ENCODE measurements around the gene ST7.

The ST7 gene

GRCh38 chr7:117067340-117067739 lies 114.0 kb downstream of the ST7 start:
- DNase-seq (ENCODE audit: low read depth) = no peak

DNA sequence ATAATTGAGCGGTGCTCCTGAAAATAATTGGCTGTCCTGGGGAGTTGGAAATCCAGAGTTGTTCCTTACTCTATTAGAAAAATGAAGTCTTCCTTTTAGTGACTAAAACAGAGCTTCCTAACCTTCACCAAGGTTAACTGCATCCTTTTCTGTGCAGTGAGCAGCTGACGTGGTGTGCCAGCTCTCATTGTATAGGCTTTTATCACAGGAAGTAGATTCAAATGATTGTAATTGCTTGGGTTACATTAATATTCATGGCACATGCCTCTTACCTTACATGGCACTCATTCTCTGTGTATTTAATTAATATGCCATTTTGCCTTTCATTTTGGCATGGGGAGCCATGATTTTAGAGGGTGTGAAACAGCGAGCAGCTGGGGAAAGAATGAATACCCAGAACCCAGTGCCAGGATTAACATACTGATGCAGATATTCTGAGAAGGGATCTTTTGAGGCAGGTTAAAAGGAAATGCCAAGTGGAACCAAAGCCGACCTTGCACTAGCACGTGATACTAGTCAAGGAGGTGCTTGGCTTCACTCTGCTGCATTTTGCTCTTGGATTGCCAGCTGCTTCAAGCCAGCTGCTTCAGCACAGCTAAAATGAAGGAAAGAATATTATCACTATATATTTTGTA lies 115.3 kb downstream of the ST7 start:
- DNase-seq (ENCODE audit: low read depth) = no peak

DNA sequence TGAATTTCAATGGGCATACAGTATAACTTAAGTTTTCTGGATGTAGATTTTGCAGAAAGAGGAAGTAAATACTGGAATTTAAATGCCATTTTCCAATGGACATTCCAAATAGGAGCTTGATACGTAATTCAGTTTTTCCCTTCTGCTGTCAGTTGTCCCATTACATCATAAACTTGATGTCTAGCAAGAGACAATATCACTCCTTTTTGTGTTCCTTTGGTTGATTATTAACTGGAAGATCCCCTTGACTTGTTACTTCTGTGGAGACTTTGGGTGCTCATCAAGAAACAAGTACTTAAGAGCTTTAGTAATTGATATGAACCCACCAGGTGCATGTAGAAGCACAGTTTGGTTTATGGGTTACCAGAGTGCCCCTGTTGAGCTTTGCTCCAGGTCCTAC lies 116.1 kb downstream of the ST7 start:
- DNase-seq (ENCODE audit: low read depth) = no peak

DNA sequence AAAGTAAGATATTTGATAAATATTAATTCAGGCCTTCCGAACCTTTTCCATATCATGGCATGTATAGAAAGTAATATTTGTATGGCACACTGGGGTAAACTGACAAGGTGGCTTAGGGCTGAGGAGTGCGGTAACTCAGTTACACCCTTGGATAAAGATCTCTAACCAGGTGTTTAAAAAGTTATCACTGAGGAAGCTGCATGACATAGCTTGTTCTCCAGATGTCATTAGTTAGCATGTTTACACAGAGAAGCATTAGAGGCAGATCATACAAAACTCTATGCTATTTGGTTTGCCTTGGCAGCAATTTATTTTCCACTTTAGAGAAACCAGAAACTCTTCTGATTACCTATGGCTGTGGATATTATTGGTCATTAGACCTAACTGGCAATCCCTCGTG lies 118.2 kb downstream of the ST7 start:
- DNase-seq (ENCODE audit: low read depth) = no peak

GRCh38 chr7:117072620-117073118 lies 119.4 kb downstream of the ST7 start:
- peak; percentile 18 for DNase-seq (ENCODE audit: low read depth)

GRCh38 chr7:117074378-117074777 lies 121.1 kb downstream of the ST7 start:
- DNase-seq (ENCODE audit: low read depth) = no peak

- no peak for DNase-seq (ENCODE audit: low read depth)
Measured at GRCh38 chr7:117075934-117076333, 122.6 kb downstream of the ST7 start.

DNA sequence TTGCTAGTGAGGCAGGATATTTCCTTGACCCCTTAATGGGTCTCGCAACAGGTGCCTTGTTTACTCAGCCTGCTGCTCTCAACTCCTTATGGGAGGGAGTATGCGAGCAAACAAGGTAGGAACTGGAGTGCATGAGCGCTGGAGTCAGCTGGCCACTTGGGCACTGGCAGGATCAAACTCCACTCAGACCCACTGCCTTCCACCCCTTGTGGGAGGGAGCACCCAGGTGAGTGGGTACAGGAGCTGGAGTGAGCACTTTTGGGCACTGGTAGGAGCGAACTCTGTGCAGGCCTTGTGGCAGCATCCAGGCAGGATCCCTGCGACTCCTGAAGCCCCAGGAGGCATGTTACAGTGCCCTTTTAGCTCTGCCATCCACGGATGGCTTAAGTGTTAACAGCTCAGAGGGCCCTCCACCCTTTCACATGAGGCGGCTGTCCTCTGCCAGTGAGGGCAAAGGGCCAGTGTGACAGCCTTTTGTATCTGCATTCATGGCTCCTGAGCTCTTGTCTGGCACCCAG lies 123.2 kb downstream of the ST7 start:
- no peak for DNase-seq (ENCODE audit: low read depth)

DNA sequence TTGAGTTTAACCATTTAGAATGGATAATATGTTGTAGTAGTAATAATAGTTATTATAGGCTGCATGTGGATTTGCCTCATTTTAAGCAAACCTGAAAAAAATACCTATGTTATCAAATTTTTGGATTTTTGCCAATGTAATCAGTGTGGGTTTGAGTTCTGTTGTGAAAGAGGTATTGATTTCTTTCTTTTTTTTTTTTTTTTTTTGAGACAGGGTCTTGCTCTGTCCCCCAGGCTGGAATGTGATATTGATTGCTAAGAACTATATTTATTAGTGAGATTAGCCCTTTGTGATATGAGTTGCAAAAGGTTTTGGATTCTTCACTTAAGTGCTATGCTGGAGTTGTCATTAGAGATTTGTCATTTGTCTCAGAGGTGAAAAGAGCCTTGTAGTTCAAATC lies 124.4 kb downstream of the ST7 start:
- no peak for DNase-seq (ENCODE audit: low read depth)

GRCh38 chr7:117082647-117083046 lies 129.3 kb downstream of the ST7 start:
- DNase-seq (ENCODE audit: low read depth) = no peak

GRCh38 chr7:117083648-117084047 lies 130.3 kb downstream of the ST7 start:
- DNase-seq (ENCODE audit: low read depth) = no peak

DNA sequence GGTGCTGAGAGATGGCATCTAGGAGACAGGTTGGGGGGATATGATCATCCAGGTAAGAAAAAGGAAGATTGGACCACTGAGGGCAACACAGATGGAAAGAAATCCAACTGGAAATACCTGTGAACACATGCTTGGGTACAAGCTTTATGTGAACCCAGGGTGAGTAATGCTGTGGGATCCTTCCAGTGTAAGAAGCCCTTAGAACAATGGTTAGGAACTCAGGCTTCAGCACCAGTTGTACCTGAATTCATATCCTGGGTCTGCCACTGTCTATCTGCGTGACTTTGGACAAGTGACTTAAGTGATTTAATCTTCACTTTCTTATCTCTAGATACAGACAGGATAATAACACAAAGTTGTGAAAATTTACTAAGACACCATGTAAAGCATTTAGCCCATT lies 131.0 kb downstream of the ST7 start:
- DNase-seq (ENCODE audit: low read depth) = no peak

GRCh38 chr7:117085275-117085674 lies 132.0 kb downstream of the ST7 start:
- no peak for DNase-seq (ENCODE audit: low read depth)

DNA sequence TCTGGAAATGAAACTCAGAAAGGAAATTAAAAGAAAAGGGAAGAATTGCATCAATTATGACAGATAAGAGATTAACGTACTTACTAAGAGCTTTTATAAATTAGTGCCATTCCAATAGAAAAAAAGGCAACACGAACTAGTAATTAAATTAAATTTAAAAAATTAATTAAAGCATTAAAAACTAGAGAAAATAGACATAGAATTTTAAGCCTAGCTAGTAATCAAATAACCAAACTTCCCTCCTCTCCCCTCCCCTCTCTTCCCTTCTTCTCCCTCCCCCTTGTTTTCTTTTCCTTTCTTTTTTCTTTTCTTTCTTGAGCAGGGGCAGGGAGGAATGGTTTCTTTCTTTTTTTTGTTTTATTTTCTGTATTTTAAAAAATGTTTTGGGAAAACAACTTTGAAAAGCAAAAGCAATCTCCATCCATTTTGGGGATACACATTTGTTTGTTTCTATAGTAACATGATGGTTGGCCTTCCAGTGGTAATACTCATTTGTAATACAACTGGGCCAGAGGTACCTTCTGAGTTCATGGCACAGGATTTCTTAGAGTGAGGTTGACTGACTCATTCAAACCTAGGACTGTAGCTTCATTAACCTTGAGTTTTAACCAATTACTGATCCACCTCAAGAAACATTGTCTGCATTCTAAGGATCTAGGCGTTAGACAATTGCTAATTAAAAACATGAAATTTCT lies 132.6 kb downstream of the ST7 start:
- DNase-seq (ENCODE audit: low read depth) = peak; percentile 32

DNA sequence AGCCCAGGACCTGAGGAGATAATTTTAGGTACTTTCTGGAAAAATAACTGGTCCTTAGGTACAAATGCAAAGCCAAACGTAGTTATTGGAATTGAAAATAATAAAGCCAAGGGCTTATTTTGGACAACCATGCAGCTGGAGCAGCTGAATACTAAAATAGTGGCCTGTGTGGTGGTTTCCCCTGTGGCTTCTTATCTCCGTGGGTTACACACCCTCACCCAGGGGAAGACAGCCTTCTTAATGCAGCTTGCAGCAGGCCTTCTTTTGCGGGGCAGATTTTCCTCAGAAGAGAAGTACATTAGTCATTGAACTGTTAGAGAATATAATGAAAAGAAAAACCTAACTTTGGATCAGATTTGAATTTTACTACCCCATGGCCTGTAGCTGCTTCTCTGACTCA lies 133.5 kb downstream of the ST7 start:
- DNase-seq (ENCODE audit: low read depth) = no peak

DNA sequence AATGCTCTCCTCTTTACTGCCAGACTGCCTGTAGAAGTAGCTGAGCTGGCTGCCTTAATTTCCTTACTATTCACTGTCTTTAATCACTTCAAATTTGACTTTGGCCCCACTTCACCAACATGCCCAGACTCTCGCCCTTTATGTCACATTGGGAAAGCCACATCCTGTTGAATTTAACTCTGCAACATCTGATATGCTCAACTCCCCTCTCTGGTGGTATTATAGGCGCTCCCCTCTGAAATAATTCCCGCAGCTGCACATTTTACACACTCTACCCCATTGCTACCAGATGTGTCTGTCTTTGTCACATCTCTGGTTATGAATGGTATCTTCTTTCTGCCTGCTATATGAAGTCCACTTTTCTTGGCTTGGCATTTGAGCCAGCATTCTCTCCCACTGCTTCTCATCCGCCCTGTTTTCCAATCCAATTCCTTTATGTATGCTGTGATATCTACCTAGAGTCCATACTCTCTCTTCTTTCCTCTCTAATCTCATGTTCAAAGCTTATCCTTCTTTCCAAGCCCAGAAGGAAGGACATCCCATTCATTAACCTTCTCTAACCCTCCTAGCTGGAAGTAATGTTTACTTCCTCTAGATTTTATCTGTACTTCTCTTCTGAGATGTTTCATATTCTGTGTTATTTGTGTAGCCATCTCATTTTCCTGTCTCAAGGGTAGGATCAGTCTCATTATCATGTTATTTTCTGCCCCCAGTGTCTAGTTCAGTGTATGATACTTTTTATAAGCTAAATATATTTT lies 134.5 kb downstream of the ST7 start:
- no peak for DNase-seq (ENCODE audit: low read depth)

DNA sequence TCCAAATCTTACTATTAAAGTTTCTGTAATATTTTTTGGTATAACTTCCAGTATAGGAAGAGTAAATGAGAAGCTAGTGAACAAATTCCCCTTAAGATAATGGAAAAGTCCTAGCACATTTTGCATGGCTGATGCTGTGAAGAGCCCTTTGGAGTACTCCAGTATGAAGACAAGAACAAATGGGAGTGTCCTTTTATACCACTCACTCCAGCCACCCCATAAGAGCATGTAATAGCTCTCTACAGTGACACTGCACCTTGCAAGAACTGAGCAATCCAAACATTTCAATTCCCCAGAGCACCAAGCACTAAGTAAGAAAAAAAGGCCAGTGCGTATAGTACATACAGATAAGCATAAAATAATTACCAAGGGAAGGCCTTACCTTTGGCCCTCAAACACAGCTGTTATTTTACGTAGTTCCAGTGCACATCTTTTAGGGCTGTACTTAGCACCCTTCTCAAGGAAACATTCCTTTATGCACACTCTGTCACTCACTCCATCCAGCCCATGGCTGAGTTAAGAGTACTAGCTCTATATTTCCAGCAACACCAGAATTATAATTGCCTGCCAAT lies 135.4 kb downstream of the ST7 start:
- no peak for DNase-seq (ENCODE audit: low read depth)

DNA sequence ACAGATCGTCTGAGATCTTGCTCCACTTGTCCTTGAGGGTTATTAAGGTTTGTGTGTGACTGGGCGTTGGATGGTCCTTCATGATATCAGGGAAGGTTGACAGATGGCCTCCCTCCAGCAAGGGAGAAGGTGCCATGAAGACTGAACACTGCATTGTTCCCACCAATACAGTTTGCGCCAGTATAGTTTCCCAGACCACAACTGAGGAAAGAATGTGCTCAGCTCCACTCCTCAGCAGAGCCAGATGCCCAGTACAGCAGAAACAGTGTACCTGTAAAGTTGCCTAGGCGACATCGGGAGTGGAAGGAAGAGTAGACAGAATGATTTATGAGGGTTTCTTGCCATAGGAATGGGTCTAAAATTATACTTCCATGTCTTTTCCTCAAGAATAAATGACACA lies 137.5 kb downstream of the ST7 start:
- DNase-seq (ENCODE audit: low read depth) = no peak

GRCh38 chr7:117091721-117092120 lies 138.4 kb downstream of the ST7 start:
- DNase-seq (ENCODE audit: low read depth) = no peak

DNA sequence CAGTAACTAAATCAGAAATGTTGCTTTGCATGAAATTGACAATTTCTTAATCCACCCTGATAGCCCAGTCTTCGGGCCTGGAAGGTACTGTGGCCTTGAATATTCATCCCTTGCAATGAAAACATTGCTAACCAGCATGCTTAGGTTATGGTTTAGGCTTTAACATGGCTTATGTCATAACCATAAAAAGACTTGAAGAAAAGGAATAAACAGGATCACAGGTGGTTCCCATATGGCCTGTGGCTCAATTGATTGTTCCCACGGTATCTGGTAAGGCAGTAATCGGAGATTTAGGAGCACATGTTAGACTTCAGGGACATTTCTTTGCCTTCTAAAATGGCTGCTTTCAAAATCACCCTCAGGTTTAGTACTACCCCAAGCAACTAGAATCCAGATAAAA lies 139.5 kb downstream of the ST7 start:
- no peak for DNase-seq (ENCODE audit: low read depth)

- DNase-seq (ENCODE audit: low read depth) = no peak
Measured at GRCh38 chr7:117094457-117094856, 141.2 kb downstream of the ST7 start.

DNA sequence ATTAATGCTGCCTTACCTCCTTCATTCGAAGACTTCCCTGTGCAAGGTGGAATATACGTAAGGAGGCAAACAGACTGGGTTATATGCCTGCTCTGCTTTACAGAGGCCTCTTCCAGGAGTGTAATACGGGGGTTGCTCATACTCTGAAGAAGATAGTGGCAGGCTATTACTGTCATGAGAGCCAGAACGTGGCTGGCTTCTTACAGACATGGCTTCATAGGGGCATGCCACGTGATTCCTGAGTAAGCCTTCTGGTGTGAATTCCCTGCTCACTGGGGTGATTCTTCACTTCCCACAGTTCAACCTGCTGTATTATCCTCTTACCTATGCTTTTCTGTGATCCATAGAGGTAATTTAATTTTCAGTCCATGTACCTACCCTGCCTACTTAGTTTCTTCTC lies 141.8 kb downstream of the ST7 start:
- no peak for DNase-seq (ENCODE audit: low read depth)

GRCh38 chr7:117096330-117096729 lies 143.0 kb downstream of the ST7 start:
- DNase-seq (ENCODE audit: low read depth) = no peak

All from fibroblast of the conjunctiva (primary cell).